WTC11 (cell line): ENCODE results near the gene HOXD1. TPM values are rescaled to one million over a fixed set of nuclear protein-coding genes. Genes with fewer than 3 reads are reported as not detected.

Experiments
- ATAC-seq: fragments of 200-7000 bp; cut with Tn5 transposase; 2 replicates; pipeline ENCODE4 v1.10.0; 2021; ENCODE audit warnings: mild to moderate bottlenecking, moderate library complexity
- CTCF ChIA-PET: fragments of 300-600 bp; sonication (Branson Sonifier 250); formaldehyde crosslinking; loops from one replicate; lab custom pipeline; 2021; ENCODE audit warnings: antibody characterized with exemption; lab: Charles Lee
- POLR2A ChIA-PET: fragments of 350-600 bp; sonication (Branson Sonifier 250); formaldehyde crosslinking; loops from one replicate; lab custom pipeline; 2021; ENCODE audit warnings: antibody characterized with exemption; lab: Charles Lee
- DNase-seq: peaks from one replicate; pipeline ENCODE4 v3.0.0; 2021; ENCODE audit warnings: low spot score
- H3K27ac Mint-ChIP-seq: 2 replicates; pipeline ENCODE4 v1.8.0; 2021; ENCODE audit warnings: mixed read lengths
- H3K27me3 Mint-ChIP-seq: 2 replicates; pipeline ENCODE4 v1.8.0; 2021; ENCODE audit warnings: low read depth, mild to moderate bottlenecking, moderate library complexity, mixed read lengths
- H3K36me3 Mint-ChIP-seq: 2 replicates; pipeline ENCODE4 v1.8.0; 2021; ENCODE audit warnings: mixed read lengths
- H3K4me1 Mint-ChIP-seq: 2 replicates; pipeline ENCODE4 v1.8.0; 2022; ENCODE audit warnings: mixed read lengths
- H3K4me3 Mint-ChIP-seq: 2 replicates; pipeline ENCODE4 v1.8.0; 2021; ENCODE audit warnings: mild to moderate bottlenecking, moderate library complexity, mixed read lengths
- H3K9me3 Mint-ChIP-seq: 2 replicates; pipeline ENCODE4 v1.8.0; 2021; ENCODE audit warnings: mixed read lengths
- CBFB ChIP-seq: sonication (generic); formaldehyde crosslinking; IDR thresholded peaks from 2 replicates; pipeline ENCODE4 v1.8.1; 2022; ENCODE audit warnings: mild to moderate bottlenecking, low read depth, missing genetic modification reagents
- CREM ChIP-seq: sonication (generic); formaldehyde crosslinking; IDR thresholded peaks from 2 replicates; pipeline ENCODE4 v1.8.1; 2022; ENCODE audit warnings: mild to moderate bottlenecking, missing genetic modification reagents, moderate library complexity
- ELF4 ChIP-seq: sonication (generic); formaldehyde crosslinking; IDR thresholded peaks from 2 replicates; pipeline ENCODE4 v1.8.1; 2022; ENCODE audit warnings: low read depth, mild to moderate bottlenecking, moderate library complexity, missing genetic modification reagents
- FOXJ3 ChIP-seq: sonication (generic); formaldehyde crosslinking; IDR thresholded peaks from 2 replicates; pipeline ENCODE4 v1.9.0; 2021; ENCODE audit warnings: missing genetic modification reagents, mild to moderate bottlenecking, borderline replicate concordance
- GTF2I ChIP-seq: fragments of 250-450 bp; sonication (Bioruptor Pico); conservative IDR thresholded peaks from 2 replicates; pipeline ENCODE4 v1.4.0; 2021; ENCODE audit warnings: mild to moderate bottlenecking
- NFYB ChIP-seq: sonication (generic); formaldehyde crosslinking; conservative IDR thresholded peaks from 2 replicates; pipeline ENCODE4 v1.8.0; 2022; ENCODE audit warnings: low read depth, missing genetic modification reagents
- SMAD3 ChIP-seq: sonication (generic); formaldehyde crosslinking; IDR thresholded peaks from 2 replicates; pipeline ENCODE4 v1.8.0; 2022; ENCODE audit warnings: missing genetic modification reagents, mild to moderate bottlenecking, borderline replicate concordance
- ZNF219 ChIP-seq: sonication (generic); formaldehyde crosslinking; IDR thresholded peaks from 2 replicates; pipeline ENCODE4 v1.8.0; 2023; ENCODE audit warnings: missing genetic modification reagents, mild to moderate bottlenecking, borderline replicate concordance
- ZNF396 ChIP-seq: fragments of 250-450 bp; sonication (Bioruptor Pico); IDR thresholded peaks from 2 replicates; pipeline ENCODE4 v1.8.0; 2021; ENCODE audit warnings: mild to moderate bottlenecking, moderate library complexity, borderline replicate concordance
- ZNF416 ChIP-seq: fragments of 250-450 bp; sonication (Bioruptor Pico); IDR thresholded peaks from 2 replicates; pipeline ENCODE4 v1.9.0; 2021; ENCODE audit warnings: mild to moderate bottlenecking, inconsistent platforms
- ZNF423 ChIP-seq: fragments of 250-450 bp; sonication (Bioruptor Pico); IDR thresholded peaks from 2 replicates; pipeline ENCODE4 v2.1.2; 2022; ENCODE audit warnings: mild to moderate bottlenecking, moderate library complexity
- total RNA-seq: library from RNA; stranded (reverse); gene quantifications from 3 replicates; pipeline ENCODE4 v1.2.3, GENCODE V29; 2021
- TF ChIP-seq, protein P1 (sequence below): fragments of 250-450 bp; sonication (Bioruptor Pico); IDR thresholded peaks from 2 replicates; pipeline ENCODE4 v1.9.0; 2021; ENCODE audit warnings: mild to moderate bottlenecking
- TF ChIP-seq, protein P2 (sequence below): sonication (generic); formaldehyde crosslinking; IDR thresholded peaks from 2 replicates; pipeline ENCODE4 v1.8.1; 2022; ENCODE audit warnings: low read depth, missing genetic modification reagents, borderline replicate concordance
- TF ChIP-seq, protein P3 (sequence below): sonication (generic); formaldehyde crosslinking; conservative IDR thresholded peaks from 2 replicates; pipeline ENCODE4 v1.8.1; 2023; ENCODE audit warnings: mild to moderate bottlenecking, low read depth, missing genetic modification reagents, moderate library complexity
- TF ChIP-seq, protein P4 (sequence below): sonication (generic); formaldehyde crosslinking; IDR thresholded peaks from 2 replicates; pipeline ENCODE4 v1.8.1; 2023; ENCODE audit warnings: mild to moderate bottlenecking, missing genetic modification reagents
- TF ChIP-seq, protein P5 (sequence below): sonication (generic); formaldehyde crosslinking; IDR thresholded peaks from 2 replicates; pipeline ENCODE4 v1.8.0; 2022; ENCODE audit warnings: mild to moderate bottlenecking, missing genetic modification reagents
- TF ChIP-seq, protein P6 (sequence below): sonication (generic); formaldehyde crosslinking; conservative IDR thresholded peaks from 2 replicates; pipeline ENCODE4 v1.8.1; 2022; ENCODE audit warnings: mild to moderate bottlenecking, missing genetic modification reagents
- TF ChIP-seq, protein P7 (sequence below): sonication (generic); formaldehyde crosslinking; IDR thresholded peaks from 2 replicates; pipeline ENCODE4 v1.8.1; 2022; ENCODE audit warnings: low read depth, mild to moderate bottlenecking, moderate library complexity, missing genetic modification reagents, borderline replicate concordance
- TF ChIP-seq, protein P8 (sequence below): fragments of 200-600 bp; IDR thresholded peaks from 2 replicates; pipeline ENCODE4 v1.8.0; 2022; ENCODE audit warnings: antibody characterized with exemption
- TF ChIP-seq, protein P9 (sequence below): sonication (generic); formaldehyde crosslinking; IDR thresholded peaks from 2 replicates; pipeline ENCODE4 v1.8.0; 2023; ENCODE audit warnings: missing genetic modification reagents

HOXD1 gene
- total RNA-seq, 1 experiment from 2014 or later, result 0.22 TPM

DNA sequence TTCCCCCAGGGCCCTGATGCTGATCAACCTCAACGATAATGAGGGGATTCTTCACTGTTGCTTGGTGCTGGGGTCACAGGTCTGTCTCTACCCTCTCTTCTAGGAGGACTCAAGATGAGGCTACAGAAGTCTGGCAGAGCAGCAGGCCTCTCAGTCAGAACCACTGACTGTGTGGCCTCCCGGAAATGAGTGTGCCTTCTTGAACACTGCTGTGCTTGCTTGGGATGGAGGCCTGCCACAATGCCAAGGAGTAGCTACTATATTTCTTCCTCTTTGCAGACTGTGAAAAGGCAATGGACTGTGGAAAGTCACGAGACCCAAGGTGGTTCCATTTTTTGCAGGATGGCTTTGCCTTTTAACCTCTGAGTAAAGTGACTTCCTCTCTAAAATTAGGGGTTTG, 5.8 kb upstream of the HOXD1 start (continued):
- no peak for TF ChIP-seq ZNF423 (CRISPR knock-in tag)
- TF ChIP-seq, protein P1, sequence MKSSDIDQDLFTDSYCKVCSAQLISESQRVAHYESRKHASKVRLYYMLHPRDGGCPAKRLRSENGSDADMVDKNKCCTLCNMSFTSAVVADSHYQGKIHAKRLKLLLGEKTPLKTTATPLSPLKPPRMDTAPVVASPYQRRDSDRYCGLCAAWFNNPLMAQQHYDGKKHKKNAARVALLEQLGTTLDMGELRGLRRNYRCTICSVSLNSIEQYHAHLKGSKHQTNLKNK (CRISPR knock-in tag), result no peak
- TF ChIP-seq, protein P2, sequence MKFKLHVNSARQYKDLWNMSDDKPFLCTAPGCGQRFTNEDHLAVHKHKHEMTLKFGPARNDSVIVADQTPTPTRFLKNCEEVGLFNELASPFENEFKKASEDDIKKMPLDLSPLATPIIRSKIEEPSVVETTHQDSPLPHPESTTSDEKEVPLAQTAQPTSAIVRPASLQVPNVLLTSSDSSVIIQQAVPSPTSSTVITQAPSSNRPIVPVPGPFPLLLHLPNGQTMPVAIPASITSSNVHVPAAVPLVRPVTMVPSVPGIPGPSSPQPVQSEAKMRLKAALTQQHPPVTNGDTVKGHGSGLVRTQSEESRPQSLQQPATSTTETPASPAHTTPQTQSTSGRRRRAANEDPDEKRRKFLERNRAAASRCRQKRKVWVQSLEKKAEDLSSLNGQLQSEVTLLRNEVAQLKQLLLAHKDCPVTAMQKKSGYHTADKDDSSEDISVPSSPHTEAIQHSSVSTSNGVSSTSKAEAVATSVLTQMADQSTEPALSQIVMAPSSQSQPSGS (CRISPR knock-in tag), result no peak
- TF ChIP-seq, all 79 proteins: peak for 0

DNA sequence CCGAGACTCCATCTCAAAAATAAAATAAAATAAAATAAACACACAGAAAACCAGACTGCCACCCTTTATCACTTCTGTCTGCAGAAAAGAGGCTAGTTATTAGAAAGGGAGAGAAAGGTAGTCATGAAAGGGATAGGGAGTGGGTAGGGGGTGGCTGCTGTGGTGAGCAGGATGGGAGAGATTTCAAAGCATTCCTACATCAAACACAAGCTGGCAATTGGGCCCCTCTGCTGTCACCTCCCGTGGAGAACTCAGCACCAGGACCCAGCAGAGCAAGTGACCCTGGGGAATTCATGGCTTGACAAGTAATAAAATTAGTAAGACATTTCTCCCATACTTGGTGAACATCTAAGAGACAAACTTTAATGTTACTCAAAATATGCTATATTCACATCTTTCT, 3.7 kb upstream of the HOXD1 start:
- POLR2A ChIA-PET, result interaction anchor here (1.4 kb wide), 1 partner anchor 8 kb away, joined by 3 read pairs; no protein-coding TSS in a partner anchor
- no peaks in the 10 kb centered on the region for H3K36me3 Mint-ChIP-seq
- H3K27ac Mint-ChIP-seq, result no peak overlapping the region
- H3K4me1 Mint-ChIP-seq, result peaks cover 23% of the 10 kb centered on the region
- no peaks in the 10 kb centered on the region for H3K9me3 Mint-ChIP-seq
- DNase-seq, result no peak
- peaks cover 98% of the 10 kb centered on the region for H3K27me3 Mint-ChIP-seq
- no peak for ATAC-seq
- H3K4me3 Mint-ChIP-seq, result no peak overlapping the region
- CTCF ChIA-PET, result interaction anchor here (1.1 to 1.6 kb wide), 3 partner anchors 270 to 469 kb away, joined by 3 to 6 read pairs (median 3); no protein-coding TSS in a partner anchor
- TF ChIP-seq, protein P3, sequence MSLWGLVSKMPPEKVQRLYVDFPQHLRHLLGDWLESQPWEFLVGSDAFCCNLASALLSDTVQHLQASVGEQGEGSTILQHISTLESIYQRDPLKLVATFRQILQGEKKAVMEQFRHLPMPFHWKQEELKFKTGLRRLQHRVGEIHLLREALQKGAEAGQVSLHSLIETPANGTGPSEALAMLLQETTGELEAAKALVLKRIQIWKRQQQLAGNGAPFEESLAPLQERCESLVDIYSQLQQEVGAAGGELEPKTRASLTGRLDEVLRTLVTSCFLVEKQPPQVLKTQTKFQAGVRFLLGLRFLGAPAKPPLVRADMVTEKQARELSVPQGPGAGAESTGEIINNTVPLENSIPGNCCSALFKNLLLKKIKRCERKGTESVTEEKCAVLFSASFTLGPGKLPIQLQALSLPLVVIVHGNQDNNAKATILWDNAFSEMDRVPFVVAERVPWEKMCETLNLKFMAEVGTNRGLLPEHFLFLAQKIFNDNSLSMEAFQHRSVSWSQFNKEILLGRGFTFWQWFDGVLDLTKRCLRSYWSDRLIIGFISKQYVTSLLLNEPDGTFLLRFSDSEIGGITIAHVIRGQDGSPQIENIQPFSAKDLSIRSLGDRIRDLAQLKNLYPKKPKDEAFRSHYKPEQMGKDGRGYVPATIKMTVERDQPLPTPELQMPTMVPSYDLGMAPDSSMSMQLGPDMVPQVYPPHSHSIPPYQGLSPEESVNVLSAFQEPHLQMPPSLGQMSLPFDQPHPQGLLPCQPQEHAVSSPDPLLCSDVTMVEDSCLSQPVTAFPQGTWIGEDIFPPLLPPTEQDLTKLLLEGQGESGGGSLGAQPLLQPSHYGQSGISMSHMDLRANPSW (CRISPR knock-in tag), result no peak
- no peak for TF ChIP-seq ZNF416 (CRISPR knock-in tag)
- TF ChIP-seq, protein P4, sequence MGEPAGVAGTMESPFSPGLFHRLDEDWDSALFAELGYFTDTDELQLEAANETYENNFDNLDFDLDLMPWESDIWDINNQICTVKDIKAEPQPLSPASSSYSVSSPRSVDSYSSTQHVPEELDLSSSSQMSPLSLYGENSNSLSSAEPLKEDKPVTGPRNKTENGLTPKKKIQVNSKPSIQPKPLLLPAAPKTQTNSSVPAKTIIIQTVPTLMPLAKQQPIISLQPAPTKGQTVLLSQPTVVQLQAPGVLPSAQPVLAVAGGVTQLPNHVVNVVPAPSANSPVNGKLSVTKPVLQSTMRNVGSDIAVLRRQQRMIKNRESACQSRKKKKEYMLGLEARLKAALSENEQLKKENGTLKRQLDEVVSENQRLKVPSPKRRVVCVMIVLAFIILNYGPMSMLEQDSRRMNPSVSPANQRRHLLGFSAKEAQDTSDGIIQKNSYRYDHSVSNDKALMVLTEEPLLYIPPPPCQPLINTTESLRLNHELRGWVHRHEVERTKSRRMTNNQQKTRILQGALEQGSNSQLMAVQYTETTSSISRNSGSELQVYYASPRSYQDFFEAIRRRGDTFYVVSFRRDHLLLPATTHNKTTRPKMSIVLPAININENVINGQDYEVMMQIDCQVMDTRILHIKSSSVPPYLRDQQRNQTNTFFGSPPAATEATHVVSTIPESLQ (CRISPR knock-in tag), result no peak
- no peak for TF ChIP-seq ZNF219 (CRISPR knock-in tag)
- no peak for TF ChIP-seq FOXJ3 (CRISPR knock-in tag)
- TF ChIP-seq SMAD3 (CRISPR knock-in tag), result no peak
- TF ChIP-seq, protein P5, sequence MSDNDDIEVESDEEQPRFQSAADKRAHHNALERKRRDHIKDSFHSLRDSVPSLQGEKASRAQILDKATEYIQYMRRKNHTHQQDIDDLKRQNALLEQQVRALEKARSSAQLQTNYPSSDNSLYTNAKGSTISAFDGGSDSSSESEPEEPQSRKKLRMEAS (CRISPR knock-in tag), result no peak
- TF ChIP-seq, all 79 proteins: peak for 0

DNA sequence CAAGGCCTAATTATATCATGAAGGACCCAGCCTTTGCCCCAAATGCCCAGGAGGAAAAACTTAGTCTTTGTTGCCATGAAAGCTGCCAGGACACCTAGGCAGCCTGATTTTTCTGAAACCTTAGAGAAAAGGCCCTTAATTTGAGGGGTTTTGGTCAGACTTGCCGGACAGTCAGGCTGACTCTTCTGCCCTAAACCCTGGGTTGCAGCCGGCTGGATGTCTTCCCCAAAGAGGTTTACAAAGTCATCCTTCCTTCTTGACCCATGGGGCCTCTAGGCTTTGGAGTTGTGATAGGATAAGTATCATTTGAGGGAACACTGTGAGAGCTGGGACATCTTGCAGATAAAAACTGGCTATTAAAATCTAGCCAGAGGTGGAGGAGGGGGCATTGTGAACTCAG, 2.4 kb upstream of the HOXD1 start:
- DNase-seq (no peak), ATAC-seq (no peak)
- ChIA-PET CTCF (interaction anchor here (1.2 to 1.5 kb wide), 2 partner anchors 10 to 368 kb away, joined by 4 to 6 read pairs; no protein-coding TSS in a partner anchor), POLR2A (interaction anchor here (1.4 kb wide), 1 partner anchor 10 kb away, joined by 3 read pairs; no protein-coding TSS in a partner anchor)
- Mint-ChIP-seq H3K4me1 (peaks cover 29% of the 10 kb centered on the region), H3K27me3 (peaks cover 98% of the 10 kb centered on the region), H3K27ac (no peak overlapping the region), H3K4me3 (no peak overlapping the region), H3K36me3 (no peaks in the 10 kb centered on the region), H3K9me3 (no peaks in the 10 kb centered on the region)
- TF ChIP-seq, protein P6, sequence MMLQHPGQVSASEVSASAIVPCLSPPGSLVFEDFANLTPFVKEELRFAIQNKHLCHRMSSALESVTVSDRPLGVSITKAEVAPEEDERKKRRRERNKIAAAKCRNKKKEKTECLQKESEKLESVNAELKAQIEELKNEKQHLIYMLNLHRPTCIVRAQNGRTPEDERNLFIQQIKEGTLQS (CRISPR knock-in tag), result no peak
- TF ChIP-seq ELF4, result no peak
- TF ChIP-seq, protein P7, sequence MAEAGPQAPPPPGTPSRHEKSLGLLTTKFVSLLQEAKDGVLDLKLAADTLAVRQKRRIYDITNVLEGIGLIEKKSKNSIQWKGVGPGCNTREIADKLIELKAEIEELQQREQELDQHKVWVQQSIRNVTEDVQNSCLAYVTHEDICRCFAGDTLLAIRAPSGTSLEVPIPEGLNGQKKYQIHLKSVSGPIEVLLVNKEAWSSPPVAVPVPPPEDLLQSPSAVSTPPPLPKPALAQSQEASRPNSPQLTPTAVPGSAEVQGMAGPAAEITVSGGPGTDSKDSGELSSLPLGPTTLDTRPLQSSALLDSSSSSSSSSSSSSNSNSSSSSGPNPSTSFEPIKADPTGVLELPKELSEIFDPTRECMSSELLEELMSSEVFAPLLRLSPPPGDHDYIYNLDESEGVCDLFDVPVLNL (CRISPR knock-in tag), result no peak
- TF ChIP-seq, protein P1 (CRISPR knock-in tag), result no peak
- TF ChIP-seq FOXJ3 (CRISPR knock-in tag), result no peak
- TF ChIP-seq, protein P8, sequence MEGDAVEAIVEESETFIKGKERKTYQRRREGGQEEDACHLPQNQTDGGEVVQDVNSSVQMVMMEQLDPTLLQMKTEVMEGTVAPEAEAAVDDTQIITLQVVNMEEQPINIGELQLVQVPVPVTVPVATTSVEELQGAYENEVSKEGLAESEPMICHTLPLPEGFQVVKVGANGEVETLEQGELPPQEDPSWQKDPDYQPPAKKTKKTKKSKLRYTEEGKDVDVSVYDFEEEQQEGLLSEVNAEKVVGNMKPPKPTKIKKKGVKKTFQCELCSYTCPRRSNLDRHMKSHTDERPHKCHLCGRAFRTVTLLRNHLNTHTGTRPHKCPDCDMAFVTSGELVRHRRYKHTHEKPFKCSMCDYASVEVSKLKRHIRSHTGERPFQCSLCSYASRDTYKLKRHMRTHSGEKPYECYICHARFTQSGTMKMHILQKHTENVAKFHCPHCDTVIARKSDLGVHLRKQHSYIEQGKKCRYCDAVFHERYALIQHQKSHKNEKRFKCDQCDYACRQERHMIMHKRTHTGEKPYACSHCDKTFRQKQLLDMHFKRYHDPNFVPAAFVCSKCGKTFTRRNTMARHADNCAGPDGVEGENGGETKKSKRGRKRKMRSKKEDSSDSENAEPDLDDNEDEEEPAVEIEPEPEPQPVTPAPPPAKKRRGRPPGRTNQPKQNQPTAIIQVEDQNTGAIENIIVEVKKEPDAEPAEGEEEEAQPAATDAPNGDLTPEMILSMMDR, result no peak
- TF ChIP-seq, protein P9, sequence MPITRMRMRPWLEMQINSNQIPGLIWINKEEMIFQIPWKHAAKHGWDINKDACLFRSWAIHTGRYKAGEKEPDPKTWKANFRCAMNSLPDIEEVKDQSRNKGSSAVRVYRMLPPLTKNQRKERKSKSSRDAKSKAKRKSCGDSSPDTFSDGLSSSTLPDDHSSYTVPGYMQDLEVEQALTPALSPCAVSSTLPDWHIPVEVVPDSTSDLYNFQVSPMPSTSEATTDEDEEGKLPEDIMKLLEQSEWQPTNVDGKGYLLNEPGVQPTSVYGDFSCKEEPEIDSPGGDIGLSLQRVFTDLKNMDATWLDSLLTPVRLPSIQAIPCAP (CRISPR knock-in tag), result no peak
- no peak for TF ChIP-seq ZNF396 (CRISPR knock-in tag)
- no peak for TF ChIP-seq NFYB
- no peak for TF ChIP-seq CBFB (CRISPR knock-in tag)
- no peak for TF ChIP-seq CREM (CRISPR knock-in tag)
- no peak for TF ChIP-seq GTF2I (CRISPR knock-in tag)
